NCI-H187 (cell line): ENCODE measurements around the gene LTC4S.

Source experiments
- DNase-seq, 2 experiments: peaks; one replicate each; lab custom pipeline; 2025; lab: John Stamatoyannopoulos, UW

LTC4S gene

GRCh38 chr5:179812135-179812825 lies 18.5 kb downstream of the LTC4S start:
- no peak for DNase-seq

DNA sequence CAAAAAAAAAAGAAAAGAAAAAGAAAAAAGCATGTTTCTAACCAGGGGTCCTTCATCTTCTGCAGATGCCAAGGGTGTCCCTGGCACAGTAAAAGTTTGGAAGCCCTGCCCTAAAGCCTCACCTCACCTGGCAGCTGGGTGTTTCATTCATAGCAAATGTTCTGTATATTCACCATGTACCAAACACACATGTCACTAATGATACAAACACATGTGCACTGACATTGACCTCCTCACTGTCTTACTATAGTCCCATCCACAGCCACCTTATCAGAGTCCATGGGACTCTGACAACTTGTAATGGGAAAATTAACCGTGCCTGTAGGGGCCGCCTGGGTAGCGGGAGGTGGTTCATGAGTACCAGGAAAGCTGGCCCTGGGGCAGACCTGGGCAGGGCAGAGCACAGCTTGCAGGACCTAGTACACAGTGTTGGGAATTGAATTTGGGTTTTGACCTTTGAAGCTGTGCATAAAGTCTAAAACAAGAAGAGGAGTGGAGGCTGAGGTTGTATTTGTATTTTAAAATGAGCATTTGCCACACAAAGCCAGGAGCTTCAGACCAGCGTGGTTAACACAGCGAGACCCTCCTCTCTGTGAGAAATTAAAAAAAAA lies 19.3 kb downstream of the LTC4S start:
- DNase-seq = no peak

GRCh38 chr5:179814090-179814489 lies 20.3 kb downstream of the LTC4S start:
- no peak for DNase-seq

GRCh38 chr5:179815491-179816249 lies 21.9 kb downstream of the LTC4S start:
- no peak for DNase-seq

DNA sequence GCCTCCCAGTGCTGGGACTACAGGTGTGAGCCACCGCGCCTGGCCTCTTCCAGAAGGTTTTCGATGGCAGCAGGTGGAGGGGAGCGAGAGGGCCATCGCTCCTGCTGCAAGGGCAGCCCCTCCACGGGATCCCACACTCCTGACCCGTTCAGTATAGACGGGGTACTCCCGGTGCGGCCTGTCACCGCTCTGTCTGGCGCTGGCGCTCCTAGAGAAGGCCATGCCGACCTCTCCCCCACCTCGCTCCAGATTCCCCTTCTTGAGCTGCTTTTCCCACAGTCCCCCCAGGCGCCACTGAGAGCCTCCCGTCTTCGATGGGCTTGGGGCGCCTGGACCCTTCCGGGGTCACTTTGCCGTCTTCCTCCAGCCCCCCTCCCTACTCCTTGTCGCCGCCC lies 22.6 kb downstream of the LTC4S start:
- DNase-seq = no peak

- no peak for DNase-seq
Measured at GRCh38 chr5:179816796-179817469, 23.1 kb downstream of the LTC4S start.

GRCh38 chr5:179817470-179817840 lies 23.7 kb downstream of the LTC4S start:
- DNase-seq = no peak

- no peak for DNase-seq
Measured at GRCh38 chr5:179817890-179818745, 24.3 kb downstream of the LTC4S start.

- DNase-seq = no peak
Measured at GRCh38 chr5:179818746-179819295, 25.0 kb downstream of the LTC4S start.

GRCh38 chr5:179819296-179820126 lies 25.7 kb downstream of the LTC4S start:
- DNase-seq = peak in 1 of 2 experiments; percentile 22

- DNase-seq = no peak
Measured at GRCh38 chr5:179820127-179820482, 26.3 kb downstream of the LTC4S start.

- DNase-seq = peak; percentile 44 to 66
Measured at GRCh38 chr5:179820483-179821297, 26.9 kb downstream of the LTC4S start, which contains the start of gene SQSTM1. Gene SQSTM1, plus strand, starts transcription at chr5:179820905. Its CDS starts 32 bp downstream, at chr5:179820937.

GRCh38 chr5:179821298-179822058 lies 27.7 kb downstream of the LTC4S start:
- peak; percentile 51 to 80 for DNase-seq

DNA sequence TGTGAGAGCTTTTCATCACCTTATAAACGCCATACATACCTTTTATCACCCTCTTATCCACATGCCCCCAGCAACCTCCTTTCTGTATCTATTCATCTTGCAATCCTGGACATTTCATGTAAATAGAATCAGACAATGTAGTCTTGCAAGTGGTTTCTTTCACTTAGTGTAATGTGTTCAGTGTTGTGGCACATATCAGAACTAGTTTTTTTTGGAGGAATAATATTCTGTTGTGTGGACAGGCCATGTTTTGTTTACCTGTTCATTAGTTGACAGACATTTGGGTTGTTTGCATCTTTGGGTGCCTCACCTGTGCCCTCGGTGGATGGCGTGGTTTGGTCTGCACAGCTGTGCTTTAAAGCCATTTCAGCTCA lies 28.3 kb downstream of the LTC4S start:
- DNase-seq = no peak

DNA sequence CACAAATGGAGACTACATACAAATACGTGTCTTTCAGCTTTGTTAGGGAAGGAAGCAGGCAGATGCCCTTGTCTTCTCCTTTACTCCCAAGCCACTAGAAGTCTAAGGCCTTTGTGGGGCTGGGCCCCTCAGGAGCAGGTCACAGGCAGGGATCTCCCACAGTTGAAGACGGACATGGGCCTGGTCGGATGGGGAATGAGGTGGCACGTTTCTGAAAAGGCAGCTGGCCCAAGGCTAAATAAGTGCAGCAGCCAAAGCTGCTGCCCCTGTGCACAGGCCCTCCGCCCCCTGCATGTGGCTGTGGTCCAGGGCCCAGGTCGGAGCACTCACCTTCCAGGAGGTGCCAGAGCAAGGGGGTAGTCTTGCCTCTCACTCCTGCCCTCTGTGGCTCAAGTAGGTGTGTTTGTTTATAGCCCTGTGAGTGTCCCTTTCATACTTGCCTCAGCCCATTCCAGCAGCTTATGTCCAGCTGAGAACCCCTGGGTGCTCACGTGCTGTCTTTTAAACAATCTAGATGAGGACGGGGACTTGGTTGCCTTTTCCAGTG lies 28.7 kb downstream of the LTC4S start:
- DNase-seq = no peak

DNA sequence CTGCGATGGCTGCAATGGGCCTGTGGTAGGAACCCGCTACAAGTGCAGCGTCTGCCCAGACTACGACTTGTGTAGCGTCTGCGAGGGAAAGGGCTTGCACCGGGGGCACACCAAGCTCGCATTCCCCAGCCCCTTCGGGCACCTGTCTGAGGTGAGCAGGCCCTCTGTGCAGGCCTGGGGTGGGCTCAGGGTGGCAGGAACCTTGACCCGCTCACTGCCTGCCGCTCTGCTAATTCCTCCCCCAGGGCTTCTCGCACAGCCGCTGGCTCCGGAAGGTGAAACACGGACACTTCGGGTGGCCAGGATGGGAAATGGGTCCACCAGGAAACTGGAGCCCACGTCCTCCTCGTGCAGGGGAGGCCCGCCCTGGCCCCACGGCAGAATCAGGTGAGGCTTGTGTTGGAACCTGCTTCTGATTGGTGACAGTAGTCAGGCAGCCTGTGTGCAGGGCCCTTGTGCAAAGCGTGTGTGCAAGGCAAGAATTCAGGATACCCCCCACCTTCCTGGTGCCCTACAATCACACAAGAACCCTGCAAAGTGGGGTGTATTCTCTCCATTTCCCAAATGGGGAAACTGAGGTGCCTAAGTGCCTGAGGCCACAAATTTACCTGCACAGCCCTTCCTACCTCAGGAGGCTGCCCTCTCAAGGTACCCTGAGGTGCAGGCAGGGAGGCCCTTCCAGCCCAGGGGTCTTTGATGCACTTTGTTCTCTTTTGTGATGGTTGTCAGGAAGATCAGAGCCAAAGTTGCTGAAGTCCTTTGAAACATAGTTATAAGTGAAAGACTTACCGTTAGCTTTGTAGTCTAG lies 30.4 kb downstream of the LTC4S start:
- no peak for DNase-seq

DNA sequence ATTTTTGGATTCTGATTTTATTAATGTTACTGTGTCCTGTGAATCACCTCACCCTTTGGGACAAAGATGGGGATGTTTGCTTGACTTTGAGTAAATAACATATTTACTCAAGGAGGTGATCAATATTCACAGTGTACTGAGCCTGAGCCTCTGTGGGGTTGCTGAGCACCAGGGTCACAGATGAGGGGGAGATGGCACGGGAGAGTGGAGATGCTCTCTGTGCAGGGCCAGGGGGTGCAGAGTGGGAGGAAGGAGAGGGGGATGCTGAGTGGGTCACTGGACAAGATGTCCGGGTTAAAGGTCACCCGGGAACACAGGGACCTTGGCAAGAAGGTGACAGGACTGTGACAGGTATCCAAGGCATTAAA lies 30.9 kb downstream of the LTC4S start:
- DNase-seq = no peak
